ENCODE results near the gene ADAMTS17.

Gene ADAMTS17

GRCh38 chr15:99967841-99968371 lies 373.9 kb downstream of the ADAMTS17 start:
- DNase-seq (ENCODE audit: low spot score): no peak

- DNase-seq (ENCODE audit: low spot score): no peak
These were observed 375.0 kb downstream of the ADAMTS17 start for GRCh38 chr15:99966815-99967214.

GRCh38 chr15:99965376-99965775 lies 376.4 kb downstream of the ADAMTS17 start:
- no peak for DNase-seq (ENCODE audit: low spot score)

- no peak for DNase-seq (ENCODE audit: low spot score)
These were observed 377.8 kb downstream of the ADAMTS17 start for GRCh38 chr15:99963976-99964375.

- no peak for DNase-seq (ENCODE audit: low spot score)
These were observed 378.5 kb downstream of the ADAMTS17 start for GRCh38 chr15:99963096-99963825.

- DNase-seq (ENCODE audit: low spot score): no peak
These were observed 379.7 kb downstream of the ADAMTS17 start for GRCh38 chr15:99962006-99962561.

GRCh38 chr15:99961011-99961441 lies 380.7 kb downstream of the ADAMTS17 start:
- peak; percentile 15 for DNase-seq (ENCODE audit: low spot score)

- DNase-seq (ENCODE audit: low spot score): no peak
These were observed 382.4 kb downstream of the ADAMTS17 start for GRCh38 chr15:99959326-99959725.

- DNase-seq (ENCODE audit: low spot score): no peak
These were observed 383.2 kb downstream of the ADAMTS17 start for GRCh38 chr15:99958426-99959097.

GRCh38 chr15:99957642-99958013 lies 384.1 kb downstream of the ADAMTS17 start:
- no peak for DNase-seq (ENCODE audit: low spot score)

- no peak for DNase-seq (ENCODE audit: low spot score)
These were observed 384.7 kb downstream of the ADAMTS17 start for GRCh38 chr15:99956820-99957641.

GRCh38 chr15:99956022-99956775 lies 385.6 kb downstream of the ADAMTS17 start:
- no peak for DNase-seq (ENCODE audit: low spot score)

- no peak for DNase-seq (ENCODE audit: low spot score)
These were observed 386.2 kb downstream of the ADAMTS17 start for GRCh38 chr15:99955532-99955931.

- DNase-seq (ENCODE audit: low spot score): no peak
These were observed 386.6 kb downstream of the ADAMTS17 start for GRCh38 chr15:99955181-99955525.

GRCh38 chr15:99954361-99955180 lies 387.2 kb downstream of the ADAMTS17 start:
- DNase-seq (ENCODE audit: low spot score): no peak

- no peak for DNase-seq (ENCODE audit: low spot score)
These were observed 387.9 kb downstream of the ADAMTS17 start for GRCh38 chr15:99953886-99954285.

- DNase-seq (ENCODE audit: low spot score): no peak
These were observed 390.3 kb downstream of the ADAMTS17 start for GRCh38 chr15:99951511-99951910.

- DNase-seq (ENCODE audit: low spot score): no peak
These were observed 397.6 kb downstream of the ADAMTS17 start for GRCh38 chr15:99944131-99944530.

GRCh38 chr15:99943466-99943865 lies 398.3 kb downstream of the ADAMTS17 start:
- no peak for DNase-seq (ENCODE audit: low spot score)

GRCh38 chr15:99932676-99933402 lies 408.9 kb downstream of the ADAMTS17 start:
- DNase-seq (ENCODE audit: low spot score): no peak
